Activated CD4-positive, alpha-beta T cell treated with anti-CD3 and anti-CD28 coated beads, Interleukin-2, amount 10 ng/mL, durations not matched to agents 24 days and 14 days (primary cell): Measurements from ENCODE around the gene RPLP2. TPM values are rescaled to one million over a fixed set of nuclear protein-coding genes. Genes with fewer than 3 reads are reported as not detected.

Experiments used
- DNase-seq: peaks from one replicate; pipeline ENCODE4 v3.0.0; 2022
- H3K27ac Mint-ChIP-seq: one replicate; pipeline ENCODE4 v1.8.0; 2022; ENCODE audit warnings: mild to moderate bottlenecking, mixed read lengths
- H3K27me3 Mint-ChIP-seq: one replicate; pipeline ENCODE4 v1.8.0; 2022; ENCODE audit warnings: mixed read lengths
- H3K36me3 Mint-ChIP-seq: one replicate; pipeline ENCODE4 v1.8.0; 2022; ENCODE audit warnings: low read depth, mild to moderate bottlenecking, mixed read lengths
- H3K4me1 Mint-ChIP-seq: one replicate; pipeline ENCODE4 v1.8.0; 2021; ENCODE audit warnings: mixed read lengths
- H3K4me3 Mint-ChIP-seq: one replicate; pipeline ENCODE4 v1.8.0; 2022; ENCODE audit warnings: mild to moderate bottlenecking, moderate library complexity, mixed read lengths
- H3K9me3 Mint-ChIP-seq: one replicate; pipeline ENCODE4 v1.8.0; 2021; ENCODE audit warnings: mixed read lengths
- intact Hi-C: fragments of 100-400 bp; cut with micrococcal nuclease; formaldehyde crosslinking; loops from one replicate; pipeline ENCODE4 v1.15.1; 2023
- total RNA-seq: library from RNA; stranded (reverse); gene quantifications from 2 replicates; pipeline ENCODE4 v1.2.3, GENCODE V29; 2022

RPLP2 gene
- total RNA-seq, 1 donor from 2014 or later: 2,367 TPM

- no peak overlapping the region for H3K27ac Mint-ChIP-seq
- H3K27me3 Mint-ChIP-seq: no peaks in the 10 kb centered on the region
- no peaks in the 10 kb centered on the region for H3K9me3 Mint-ChIP-seq
- no peak overlapping the region for H3K4me3 Mint-ChIP-seq
- H3K36me3 Mint-ChIP-seq: peaks cover 14% of the 10 kb centered on the region
- H3K4me1 Mint-ChIP-seq: peaks cover 9% of the 10 kb centered on the region
- intact Hi-C loops: loop anchor here (5.0 kb wide), 3 partner anchors 102 to 292 kb away; partner anchors contain the start of genes DEAF1, PHRF1, RNH1 and TMEM80
- DNase-seq: no peak
Observed at GRCh38 chr11:799641-800316, 10.0 kb upstream of the RPLP2 start.

GRCh38 chr11:800473-800872, 9.3 kb upstream of the RPLP2 start:
- Mint-ChIP-seq H3K4me3 (no peak overlapping the region), H3K4me1 (peaks cover 9% of the 10 kb centered on the region), H3K27me3 (no peaks in the 10 kb centered on the region), H3K36me3 (peaks cover 14% of the 10 kb centered on the region), H3K27ac (no peak overlapping the region), H3K9me3 (no peaks in the 10 kb centered on the region)
- DNase-seq: no peak
- intact Hi-C loops: no loop called here

GRCh38 chr11:801097-801780, 8.5 kb upstream of the RPLP2 start:
- H3K27ac Mint-ChIP-seq: peak overlapping the region; percentile 20
- no peak for DNase-seq
- H3K4me3 Mint-ChIP-seq: peak overlapping the region; percentile 35
- H3K36me3 Mint-ChIP-seq: peaks cover 10% of the 10 kb centered on the region
- peaks cover 7% of the 10 kb centered on the region for H3K4me1 Mint-ChIP-seq
- intact Hi-C loops: no loop called here
- no peaks in the 10 kb centered on the region for H3K9me3 Mint-ChIP-seq
- H3K27me3 Mint-ChIP-seq: no peaks in the 10 kb centered on the region

- Mint-ChIP-seq H3K4me3 (no peak overlapping the region), H3K27ac (no peak overlapping the region), H3K9me3 (no peaks in the 10 kb centered on the region), H3K36me3 (peaks cover 10% of the 10 kb centered on the region), H3K4me1 (peaks cover 2% of the 10 kb centered on the region), H3K27me3 (no peaks in the 10 kb centered on the region)
- DNase-seq: no peak
- intact Hi-C loops: no loop called here
Observed at GRCh38 chr11:802018-802617, 7.6 kb upstream of the RPLP2 start.

GRCh38 chr11:802693-803466, 6.9 kb upstream of the RPLP2 start:
- H3K9me3 Mint-ChIP-seq: no peaks in the 10 kb centered on the region
- intact Hi-C loops: no loop called here
- no peaks in the 10 kb centered on the region for H3K27me3 Mint-ChIP-seq
- H3K36me3 Mint-ChIP-seq: peaks cover 10% of the 10 kb centered on the region
- no peak for DNase-seq
- H3K4me3 Mint-ChIP-seq: peak overlapping the region; percentile 45
- no peak overlapping the region for H3K27ac Mint-ChIP-seq
- peaks cover 4% of the 10 kb centered on the region for H3K4me1 Mint-ChIP-seq

- Mint-ChIP-seq H3K27ac (no peak overlapping the region), H3K4me3 (peak overlapping the region; percentile 79), H3K36me3 (peaks cover 10% of the 10 kb centered on the region), H3K9me3 (no peaks in the 10 kb centered on the region), H3K27me3 (no peaks in the 10 kb centered on the region), H3K4me1 (peaks cover 6% of the 10 kb centered on the region)
- intact Hi-C loops: no loop called here
- DNase-seq: no peak
Observed at GRCh38 chr11:803467-803742, 6.4 kb upstream of the RPLP2 start.

- Mint-ChIP-seq H3K27ac (peak overlapping the region; percentile 69), H3K9me3 (no peaks in the 10 kb centered on the region), H3K4me1 (peaks cover 8% of the 10 kb centered on the region), H3K4me3 (peak overlapping the region; percentile 79), H3K27me3 (no peaks in the 10 kb centered on the region), H3K36me3 (peaks cover 11% of the 10 kb centered on the region)
- no peak for DNase-seq
- intact Hi-C loops: no loop called here
Observed at GRCh38 chr11:803770-804598, 5.8 kb upstream of the RPLP2 start.

- H3K36me3 Mint-ChIP-seq: peaks cover 12% of the 10 kb centered on the region
- no peak for DNase-seq
- H3K4me1 Mint-ChIP-seq: peaks cover 9% of the 10 kb centered on the region
- peak overlapping the region; percentile 69 for H3K27ac Mint-ChIP-seq
- no peaks in the 10 kb centered on the region for H3K27me3 Mint-ChIP-seq
- H3K4me3 Mint-ChIP-seq: peak overlapping the region; percentile 79
- intact Hi-C loops: no loop called here
- no peaks in the 10 kb centered on the region for H3K9me3 Mint-ChIP-seq
Observed at GRCh38 chr11:804599-804964, 5.2 kb upstream of the RPLP2 start.

- Mint-ChIP-seq H3K4me3 (peak overlapping the region; percentile 94), H3K27me3 (no peaks in the 10 kb centered on the region), H3K9me3 (no peaks in the 10 kb centered on the region), H3K36me3 (peaks cover 32% of the 10 kb centered on the region), H3K27ac (peak overlapping the region; percentile 98), H3K4me1 (peaks cover 24% of the 10 kb centered on the region)
- intact Hi-C loops: loop anchor here (1.0 to 2.0 kb wide), 4 partner anchors 11 to 34 kb away; partner anchors contain the start of genes GATD1, POLR2L and TSPAN4
- peak; percentile 71 for DNase-seq
Observed at GRCh38 chr11:808427-809286, 1.1 kb upstream of the RPLP2 start.

GRCh38 chr11:810040-810567, 337 bp downstream of the RPLP2 start:
- peak overlapping the region; percentile 98 for H3K27ac Mint-ChIP-seq

GRCh38 chr11:811446-812245, 1.9 kb downstream of the RPLP2 start:
- DNase-seq: no peak
- H3K27me3 Mint-ChIP-seq: no peaks in the 10 kb centered on the region
- H3K9me3 Mint-ChIP-seq: no peaks in the 10 kb centered on the region
- H3K4me3 Mint-ChIP-seq: peak overlapping the region; percentile 94
- peak overlapping the region; percentile 87 for H3K27ac Mint-ChIP-seq
- intact Hi-C loops: loop anchor here (2.0 kb wide), 1 partner anchor 15 kb away; the partner anchor contains the start of gene CRACR2B
- peaks cover 26% of the 10 kb centered on the region for H3K4me1 Mint-ChIP-seq
- H3K36me3 Mint-ChIP-seq: peaks cover 37% of the 10 kb centered on the region

More at GRCh38 chr11:810040-810567, 337 bp downstream of the RPLP2 start:
- intact Hi-C loops: loop anchor here (2.0 kb wide), 1 partner anchor 17 kb away; the partner anchor contains the start of gene CRACR2B
- Mint-ChIP-seq H3K4me3 (peak overlapping the region; percentile 94), H3K9me3 (no peaks in the 10 kb centered on the region), H3K4me1 (peaks cover 25% of the 10 kb centered on the region), H3K27me3 (no peaks in the 10 kb centered on the region), H3K36me3 (peaks cover 35% of the 10 kb centered on the region)
- no peak for DNase-seq

GRCh38 chr11:812390-812789, 2.6 kb downstream of the RPLP2 start:
- H3K9me3 Mint-ChIP-seq: no peaks in the 10 kb centered on the region
- DNase-seq: no peak
- peak overlapping the region; percentile 87 for H3K27ac Mint-ChIP-seq
- peaks cover 37% of the 10 kb centered on the region for H3K36me3 Mint-ChIP-seq
- H3K4me3 Mint-ChIP-seq: peak overlapping the region; percentile 94
- H3K4me1 Mint-ChIP-seq: peaks cover 26% of the 10 kb centered on the region
- H3K27me3 Mint-ChIP-seq: no peaks in the 10 kb centered on the region
- intact Hi-C loops: no loop called here
